OCI-LY7 (cell line): ENCODE results near the gene LY6G5C. TPM values are rescaled to one million over a fixed set of nuclear protein-coding genes. Genes with fewer than 3 reads are reported as not detected.
A peak's percentile ranks its signal among the peaks of the same experiment; 100 is the strongest.

Experiments
- BruUV-seq: library from RNA; stranded (reverse); fragments of 400-500 nt; replicated peaks from 2 replicates; lab custom pipeline; 2021; lab: Mats Ljungman, UMichigan
- CTCF ChIA-PET: fragments of 300-600 bp; sonication (Branson Sonifier 250); formaldehyde crosslinking; loops from one replicate; lab custom pipeline; 2022; ENCODE audit warnings: antibody characterized with exemption; ENCODE audit not compliant: unreplicated experiment; lab: Charles Lee
- POLR2A ChIA-PET: fragments of 300-600 bp; sonication (Branson Sonifier 250); formaldehyde crosslinking; loops from one replicate; lab custom pipeline; 2022; ENCODE audit warnings: antibody characterized with exemption; lab: Charles Lee
- DNase-seq: peaks from one replicate; pipeline ENCODE4 v3.0.0-alpha.2; 2015; ENCODE audit warnings: low spot score
- H2AFZ ChIP-seq: fragments of 200-600 bp; sonication (generic), shearing (Covaris generic); 2 replicates; pipeline ENCODE4 v1.6.1; 2014; ENCODE audit warnings: mild to moderate bottlenecking, antibody characterized with exemption, low read length, moderate library complexity
- H3K27ac ChIP-seq: fragments of 200-600 bp; sonication (generic); 2 replicates; pipeline ENCODE4 v1.5.1; 2014; ENCODE audit warnings: mixed run types, low read depth, mild to moderate bottlenecking, moderate library complexity, low read length, inconsistent platforms; ENCODE audit not compliant: poor library complexity, severe bottlenecking
- H3K36me3 ChIP-seq: fragments of 200-600 bp; sonication (generic); 2 replicates; pipeline ENCODE4 v1.6.1; 2014; ENCODE audit warnings: mild to moderate bottlenecking, antibody characterized with exemption, low read length, moderate library complexity, mixed read lengths; ENCODE audit not compliant: insufficient read depth
- H3K4me1 ChIP-seq: fragments of 200-600 bp; sonication (generic); 2 replicates; pipeline ENCODE4 v1.5.1; 2014; ENCODE audit warnings: mild to moderate bottlenecking, low read length; ENCODE audit not compliant: insufficient read depth, poor library complexity, severe bottlenecking
- H3K4me2 ChIP-seq: fragments of 200-600 bp; sonication (generic); 2 replicates; pipeline ENCODE4 v1.6.1; 2014; ENCODE audit warnings: mild to moderate bottlenecking, low read length
- H3K4me3 ChIP-seq: fragments of 200-600 bp; sonication (generic); 2 replicates; pipeline ENCODE4 v1.5.1; 2014; ENCODE audit warnings: mild to moderate bottlenecking, low read depth, low read length; ENCODE audit not compliant: poor library complexity, severe bottlenecking
- H3K79me2 ChIP-seq: fragments of 200-600 bp; sonication (generic); 2 replicates; pipeline ENCODE4 v1.6.1; 2016; ENCODE audit warnings: low read depth, mild to moderate bottlenecking, low read length, moderate library complexity, mixed read lengths; ENCODE audit not compliant: insufficient read depth
- H3K9me2 ChIP-seq: fragments of 200-600 bp; sonication (generic); 2 replicates; pipeline ENCODE4 v1.6.1; 2016; ENCODE audit warnings: mild to moderate bottlenecking, low read length, mixed read lengths; ENCODE audit not compliant: insufficient read depth
- H3K9me3 ChIP-seq: fragments of 200-600 bp; sonication (generic); 2 replicates; pipeline ENCODE4 v1.6.1; 2014; ENCODE audit warnings: mild to moderate bottlenecking, mixed run types, low read length, mixed read lengths
- H4K20me1 ChIP-seq: fragments of 200-600 bp; sonication (generic); 2 replicates; pipeline ENCODE4 v1.6.1; 2014; ENCODE audit warnings: mild to moderate bottlenecking, antibody characterized with exemption, low read length, moderate library complexity, mixed read lengths; ENCODE audit not compliant: insufficient read depth
- CTCF ChIP-seq: fragments of 200-600 bp; sonication (generic); conservative IDR thresholded peaks from 2 replicates; pipeline ENCODE4 v1.5.1; 2014; ENCODE audit warnings: mild to moderate bottlenecking, antibody characterized with exemption, low read length, moderate library complexity, mixed read lengths
- EZH2phosphoT487 ChIP-seq: fragments of 200-600 bp; sonication (generic); IDR thresholded peaks from 2 replicates; pipeline ENCODE4 v1.6.1; 2018; ENCODE audit warnings: low read depth, borderline replicate concordance, mild to moderate bottlenecking, mixed run types, antibody characterized with exemption, low read length, moderate library complexity, mixed read lengths
- intact Hi-C: fragments of 100-400 bp; cut with micrococcal nuclease; formaldehyde crosslinking; loops from one replicate; pipeline ENCODE4 v1.10.0; 2022; ENCODE audit not compliant: unreplicated experiment
- total RNA-seq, 2 experiments: library from RNA; depleted of rRNA in 1 of 2; stranded (reverse); fragments of >200 nt in 1 of 2; shearing (Covaris generic) in 1 of 2; gene quantifications; 2 replicates each; pipeline ENCODE4 v1.2.3, GENCODE V29; 2014 to 2022

Gene LY6G5C
- total RNA-seq, 2 experiments from 2014 or later = 1.8 to 3.5 TPM

- Histone ChIP-seq H3K9me2 (no peaks in the 10 kb centered on the region), H3K27ac (peak overlapping the region; percentile 2), H3K36me3 (peaks cover 67% of the 10 kb centered on the region), H2AFZ (no peak overlapping the region), H3K4me1 (peaks cover 54% of the 10 kb centered on the region), H3K4me3 (peak overlapping the region; percentile 66), H3K9me3 (no peaks in the 10 kb centered on the region), H3K4me2 (peak overlapping the region; percentile 83), H3K79me2 (peaks cover 10% of the 10 kb centered on the region; the same call in 1 of the 2 replicates), H4K20me1 (0 out of 2 replicates have a peak, but pooled peaks cover 8% of the 10 kb centered on the region)
- intact Hi-C loops = loop anchor here (1.0 kb wide), 3 partner anchors 9 to 101 kb away; no protein-coding TSS in a partner anchor
- peak; percentile 85 for DNase-seq
- POLR2A ChIA-PET = interaction anchor here (1.1 to 2.2 kb wide), 2 partner anchors 10 to 101 kb away, joined by 3 to 19 read pairs; partner anchors contain the start of gene MSH5
- TF ChIP-seq EZH2phosphoT487 = no peak
- TF ChIP-seq CTCF = 0 out of 2 replicates have a peak, but pooled peaks have one; percentile 25
- CTCF ChIA-PET = interaction anchor here (1.8 kb wide), 1 partner anchor 9 kb away, joined by 5 read pairs; no protein-coding TSS in a partner anchor
- no TSS peak for BruUV-seq
These were observed 48.7 kb upstream of the LY6G5C start for GRCh38 chr6:31729515-31729978.

GRCh38 chr6:31728767-31729514, 48.1 kb upstream of the LY6G5C start, which contains the start of gene DDAH2:
Gene DDAH2, minus strand, starts transcription at chr6:31729299. Its CDS starts 138 bp downstream, at chr6:31729161.
- BruUV-seq = no TSS peak
- H4K20me1 ChIP-seq = 0 out of 2 replicates have a peak, but pooled peaks cover 2% of the 10 kb centered on the region

More at GRCh38 chr6:31728767-31729514, 48.1 kb upstream of the LY6G5C start, which contains the start of gene DDAH2:
- intact Hi-C loops = loop anchor here (1.0 kb wide), 3 partner anchors 9 to 101 kb away; no protein-coding TSS in a partner anchor
- Histone ChIP-seq H3K4me3 (peak within 1 kb of the TSS; percentile 66), H3K27ac (peak within 1 kb of the TSS; percentile 60), H3K79me2 (peaks cover 4% of the 10 kb centered on the region; the same call in 1 of the 2 replicates), H2AFZ (no peak within 1 kb of the TSS), H3K9me2 (no peaks in the 10 kb centered on the region), H3K9me3 (no peaks in the 10 kb centered on the region), H3K36me3 (peaks cover 61% of the 10 kb centered on the region), H3K4me1 (peaks cover 48% of the 10 kb centered on the region), H3K4me2 (peak within 1 kb of the TSS; percentile 83)
- CTCF ChIA-PET = no interaction called here
- TF ChIP-seq EZH2phosphoT487 = no peak
- TF ChIP-seq CTCF = peak; percentile 91
- DNase-seq = no peak
- POLR2A ChIA-PET = interaction anchor here (1.1 to 2.2 kb wide), 2 partner anchors 11 to 101 kb away, joined by 3 to 19 read pairs; partner anchors contain the start of gene MSH5
